Iris pigment epithelial cell (primary cell): ENCODE measurements around the gene TARBP1.
"Not testable (repeated sequence)": the region's sequence is repeated elsewhere in the genome, so short reads cannot be mapped to it uniquely, and the experiment has no call there.

ENCODE experiments used
- DNase-seq: peaks from one replicate; pipeline ENCODE4 v3.0.0-alpha.2; 2011; ENCODE audit warnings: low read depth

The TARBP1 gene

DNA sequence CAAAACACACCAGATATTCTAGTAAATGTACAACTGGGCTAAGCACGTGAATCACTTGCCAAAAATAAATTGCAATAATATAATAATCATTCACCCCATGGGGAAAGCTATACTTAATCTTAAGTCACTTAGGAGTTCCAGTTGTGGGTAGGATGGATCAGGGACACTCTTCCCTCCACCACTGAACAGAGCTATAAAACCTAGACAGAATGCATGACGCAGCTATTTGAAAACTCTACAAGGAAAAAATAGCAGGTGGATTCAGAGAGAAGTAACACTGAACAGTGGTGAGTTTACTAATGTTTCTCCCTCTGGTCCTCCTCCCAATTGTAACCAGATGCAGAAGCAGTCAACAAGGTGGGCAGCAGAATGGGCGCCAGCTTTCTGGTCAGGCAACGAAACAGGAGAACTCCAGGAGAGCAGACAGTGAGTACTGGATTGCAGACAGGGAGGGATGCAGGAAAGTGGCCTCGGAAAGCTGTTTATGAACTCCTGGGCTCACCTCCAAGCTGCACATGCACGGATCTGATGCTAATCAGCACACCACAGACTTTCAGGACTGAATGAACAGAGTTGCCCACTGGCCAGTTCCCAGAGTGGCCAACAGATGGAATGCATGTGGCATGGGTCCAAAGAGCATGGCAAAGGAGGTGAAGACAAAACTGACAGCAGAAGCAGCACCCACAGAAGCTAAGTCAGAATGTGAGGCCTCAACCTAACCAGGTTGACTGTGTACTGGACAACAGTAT, 41.4 kb downstream of the TARBP1 start:
- DNase-seq = no peak

DNA sequence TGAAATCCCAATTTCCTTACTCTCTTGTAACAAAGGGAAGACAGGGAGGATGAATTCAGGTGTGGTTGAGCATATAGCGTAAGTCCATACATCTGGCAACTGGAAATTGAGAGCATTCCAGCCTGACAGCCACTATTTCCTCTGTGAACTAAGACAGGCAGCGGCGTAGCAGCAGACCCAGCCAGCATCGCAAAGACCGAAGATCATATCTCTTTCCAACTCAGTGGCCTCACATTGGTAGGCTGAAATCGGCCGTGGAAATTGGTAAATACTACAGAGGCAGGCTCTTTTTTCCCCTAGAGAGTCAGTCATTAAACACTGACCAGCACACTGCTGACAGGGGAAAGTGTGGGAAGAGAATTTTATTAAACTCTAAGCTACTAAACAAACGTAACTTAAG, 43.4 kb downstream of the TARBP1 start:
- no peak for DNase-seq

DNA sequence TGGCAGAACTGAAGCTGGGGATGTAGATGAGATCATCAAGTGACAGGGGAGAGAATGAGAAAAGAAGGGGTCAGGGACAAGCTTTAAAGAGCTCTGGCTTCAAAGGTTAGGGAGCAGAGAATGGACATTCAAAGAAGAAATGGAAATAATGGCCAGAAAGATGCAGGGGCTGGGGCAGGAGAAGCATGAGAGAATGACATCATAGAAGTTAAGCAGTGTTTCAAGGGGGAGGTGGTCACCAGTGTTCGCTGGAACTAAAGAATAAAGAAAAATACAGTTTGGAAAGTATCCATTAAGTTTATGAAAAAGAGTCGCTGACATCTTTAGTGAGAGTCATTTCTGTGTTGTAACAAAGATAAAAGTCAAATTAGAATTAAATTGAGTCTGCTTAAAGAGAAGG, 44.3 kb downstream of the TARBP1 start:
- DNase-seq = no peak

DNA sequence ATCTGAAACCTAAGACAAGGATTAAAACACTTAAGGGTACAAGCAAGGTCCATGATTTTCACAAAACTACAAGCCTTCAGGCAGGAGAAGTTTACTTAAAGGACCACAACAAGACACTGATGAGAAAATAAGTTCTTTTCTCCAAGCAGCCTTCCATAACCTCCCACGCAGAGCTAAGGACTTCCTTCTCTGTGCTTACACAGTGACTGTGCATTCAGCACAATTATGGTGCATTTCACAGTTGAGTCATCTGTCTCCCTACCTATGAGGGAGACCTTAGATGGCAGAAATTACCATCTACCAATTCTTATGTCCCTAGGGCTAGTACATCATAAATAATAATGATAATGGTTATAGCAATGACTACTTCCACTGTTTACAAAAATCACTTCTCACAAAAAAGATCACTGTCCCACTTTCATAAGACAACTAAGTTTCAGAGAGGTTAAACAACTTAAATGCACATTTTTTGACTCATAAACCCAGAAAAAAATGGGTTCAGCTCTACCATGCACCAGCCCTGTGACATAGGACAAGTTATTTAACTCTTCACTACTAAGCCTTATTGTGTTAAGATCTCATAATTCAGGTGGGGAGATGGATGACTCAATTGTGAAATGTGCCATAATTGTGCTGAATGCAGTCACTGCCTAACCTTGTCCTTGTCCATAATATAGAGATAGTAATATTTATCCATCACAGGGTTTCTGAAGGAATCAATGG, 45.3 kb downstream of the TARBP1 start:
- peak; percentile 78 for DNase-seq

DNA sequence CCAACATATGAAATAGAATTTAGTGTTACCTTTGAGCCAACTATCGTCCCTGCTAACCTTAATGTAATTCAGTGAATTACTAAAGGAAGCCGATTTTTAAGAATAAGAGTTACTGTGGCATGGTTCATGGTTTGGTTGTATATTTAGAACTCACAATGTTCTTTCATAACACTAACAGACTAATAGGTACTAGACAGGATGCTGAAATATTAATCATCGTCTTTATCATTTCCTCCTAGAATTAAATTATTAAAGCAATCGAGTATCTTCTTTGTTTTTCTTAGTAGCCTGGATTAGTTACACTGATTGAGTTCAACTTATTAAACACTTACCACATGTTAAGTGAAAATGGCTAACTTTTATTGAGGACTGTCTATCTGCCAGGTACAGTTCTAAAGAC, 47.7 kb downstream of the TARBP1 start:
- DNase-seq = no peak

DNA sequence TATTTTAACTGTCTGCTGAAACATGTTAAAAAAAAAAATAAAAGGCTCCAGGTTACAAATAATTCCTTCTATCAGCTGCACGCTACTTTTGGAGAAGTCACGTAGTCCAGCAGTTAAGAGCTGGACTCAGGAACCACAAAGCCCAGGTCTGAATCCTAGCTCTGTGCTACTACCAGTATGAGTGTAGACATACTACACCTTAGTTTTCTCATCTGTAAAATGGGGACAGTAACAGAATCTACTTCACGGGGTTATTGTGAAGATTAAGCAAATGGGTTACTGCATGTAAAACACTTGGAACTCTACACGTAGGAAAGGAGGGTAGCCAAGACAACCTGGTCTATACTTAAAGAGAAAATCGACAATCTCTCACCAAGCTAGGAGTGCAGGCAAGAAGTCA, 48.3 kb downstream of the TARBP1 start:
- DNase-seq = no peak

DNA sequence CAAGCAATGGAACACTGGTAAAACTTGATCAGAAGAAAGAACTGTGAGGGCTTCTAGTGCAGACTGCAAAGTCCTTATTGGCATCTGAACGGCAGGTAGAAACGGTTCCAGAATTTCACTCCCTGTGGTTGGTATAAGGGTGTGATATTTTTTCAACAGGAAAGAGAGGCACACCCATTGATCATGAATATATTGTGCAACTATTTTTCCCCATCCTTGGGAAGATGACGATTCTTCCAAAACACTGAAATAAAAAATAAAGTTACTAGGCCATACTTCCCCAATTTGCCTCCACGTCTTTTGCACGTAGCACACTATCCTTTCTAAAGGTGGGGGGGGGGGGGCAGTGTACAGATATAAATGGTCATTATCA, 49.6 kb downstream of the TARBP1 start:
- no peak for DNase-seq

DNA sequence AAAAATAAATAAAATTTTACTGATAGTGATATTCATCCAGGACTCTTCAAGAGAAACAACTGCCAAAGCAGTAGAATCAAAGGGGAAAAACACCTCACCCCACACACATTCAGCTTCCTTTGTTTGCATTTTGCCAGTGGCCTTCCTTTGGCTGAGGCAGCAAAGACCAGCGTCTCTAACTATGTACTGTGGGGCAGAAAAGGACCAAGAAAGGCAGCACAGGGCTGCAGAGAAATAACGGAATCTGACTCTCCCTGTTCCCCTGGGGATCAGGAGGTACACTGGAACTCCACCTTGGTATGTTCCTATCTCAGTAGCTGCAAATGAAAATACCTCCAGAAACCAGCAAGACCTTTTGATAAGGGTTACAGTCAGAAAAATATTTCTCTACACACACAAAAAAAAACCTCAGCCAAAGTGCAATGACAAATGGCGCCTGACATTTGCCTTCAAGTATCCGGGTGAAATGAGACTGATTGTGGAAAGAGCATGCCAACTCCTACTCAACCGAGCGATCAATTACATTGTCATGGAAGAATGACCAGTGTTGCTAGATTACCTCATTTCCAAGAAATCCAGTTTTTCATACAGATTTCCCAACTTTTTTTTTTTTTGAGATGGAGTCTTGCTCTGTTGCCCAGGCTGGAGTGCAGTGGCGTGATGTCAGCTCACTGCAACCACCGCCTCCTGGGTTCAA, 50.9 kb downstream of the TARBP1 start:
- no peak for DNase-seq

DNA sequence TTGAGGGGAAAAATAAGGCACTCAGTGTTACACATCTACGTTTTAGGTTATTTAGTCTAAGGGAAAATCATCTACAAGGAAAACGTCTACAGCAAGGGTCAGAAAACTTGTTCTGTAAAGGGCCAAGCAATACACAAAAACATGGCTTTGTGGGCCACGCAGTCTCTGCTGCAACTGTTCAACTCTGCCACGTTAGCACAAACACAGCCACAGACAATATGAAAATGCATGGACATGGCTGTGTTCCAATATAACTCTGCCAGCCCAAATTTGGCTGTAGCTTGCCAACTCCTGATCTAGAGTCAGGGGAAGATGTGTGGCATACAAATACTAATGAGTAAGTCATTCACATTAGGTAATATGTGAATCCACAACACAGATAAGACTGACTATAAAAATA, 65.0 kb downstream of the TARBP1 start:
- DNase-seq = no peak

DNA sequence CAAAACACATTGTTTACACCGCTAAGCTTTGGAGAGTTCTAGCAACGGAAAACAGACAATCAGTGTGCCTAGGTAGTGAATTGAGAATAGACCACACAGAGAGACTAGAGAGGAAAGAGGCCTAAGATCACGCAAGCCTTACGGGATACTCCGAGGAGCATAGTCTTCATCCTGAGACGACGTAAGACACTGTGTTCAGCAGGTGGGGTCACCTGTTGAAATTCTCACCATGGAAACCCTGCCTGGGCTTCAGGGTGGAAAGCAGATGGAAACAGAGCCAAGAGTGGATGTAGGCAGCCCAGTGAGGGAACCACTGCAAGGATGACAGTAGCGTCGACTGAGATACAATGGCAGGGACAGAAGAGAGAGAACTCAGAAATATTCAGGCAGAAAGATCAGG, 65.5 kb downstream of the TARBP1 start:
- no peak for DNase-seq

DNA sequence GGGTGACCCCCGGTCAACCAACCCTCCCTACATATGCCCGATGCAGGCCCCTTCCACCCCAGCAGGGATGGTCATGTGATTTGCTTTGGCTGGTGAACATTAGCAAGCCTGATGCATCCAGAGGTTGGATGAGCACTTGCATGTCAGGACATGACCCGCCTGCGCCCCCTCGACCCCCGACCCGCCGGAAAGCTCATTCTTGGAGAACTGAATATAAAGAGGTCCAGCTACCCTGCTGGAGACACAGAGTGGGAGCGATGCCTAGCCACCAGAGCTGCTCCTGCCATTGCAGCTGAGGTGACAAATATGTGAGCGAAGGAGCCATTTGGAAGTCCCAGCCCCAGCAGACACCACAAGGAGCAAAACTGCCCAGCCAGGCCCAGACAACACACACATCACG, 66.1 kb downstream of the TARBP1 start:
- DNase-seq = no peak

DNA sequence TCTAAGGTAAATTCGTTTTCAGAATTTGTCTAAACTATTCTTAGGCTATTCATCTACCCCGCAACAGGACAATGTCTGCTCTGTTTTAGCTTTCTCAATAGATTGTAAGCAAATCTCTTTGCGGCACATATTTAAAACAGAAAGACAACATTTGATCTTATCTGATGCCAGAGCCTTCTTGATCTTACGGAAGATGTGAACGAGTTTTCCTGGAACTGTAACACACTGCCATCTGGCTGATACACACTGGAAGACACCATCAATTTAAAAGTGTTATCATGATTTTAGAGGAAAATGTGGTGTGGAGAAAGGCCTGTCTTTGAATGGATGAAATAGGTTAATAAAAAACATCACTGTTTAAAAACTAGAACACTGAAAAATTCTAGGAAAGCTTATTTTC, 69.7 kb downstream of the TARBP1 start:
- DNase-seq = peak; percentile 37

DNA sequence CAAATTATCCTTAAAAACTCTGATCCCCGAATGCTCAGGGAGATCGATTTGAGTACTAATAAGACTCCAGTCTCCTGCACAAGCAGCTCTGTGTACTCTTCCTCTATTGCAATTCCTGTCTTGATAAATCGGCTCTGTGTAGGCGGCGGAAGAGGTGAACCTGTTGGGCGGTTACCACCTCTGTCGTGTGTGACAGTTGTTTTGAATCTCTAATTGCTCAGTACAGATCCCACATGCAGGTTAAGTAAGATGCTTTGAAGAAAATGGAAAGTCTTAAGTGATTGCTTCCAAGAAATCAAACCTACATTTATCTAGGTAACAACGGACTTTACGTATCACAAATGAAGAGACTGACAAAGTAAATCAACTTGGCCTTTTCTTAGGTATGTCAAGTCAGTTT, 70.2 kb downstream of the TARBP1 start:
- DNase-seq = no peak

DNA sequence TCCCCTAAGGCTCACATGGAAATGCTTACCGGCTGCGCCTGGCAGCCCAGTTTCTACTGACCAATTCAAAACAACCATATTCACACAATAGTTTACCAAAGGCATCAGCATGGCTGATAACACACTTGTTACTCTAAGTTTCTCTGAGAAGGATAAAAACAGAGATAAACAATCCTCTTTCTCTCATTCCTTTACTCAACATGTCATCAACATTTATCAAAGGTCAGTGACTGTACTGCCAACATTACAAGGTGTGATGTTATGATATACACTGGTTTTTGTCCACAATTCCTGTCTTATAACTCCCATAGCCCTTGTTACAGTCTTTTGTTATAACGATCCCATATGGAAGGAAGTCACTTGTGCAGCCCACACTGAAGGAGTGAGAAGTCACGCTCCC, 72.1 kb downstream of the TARBP1 start:
- no peak for DNase-seq

DNA sequence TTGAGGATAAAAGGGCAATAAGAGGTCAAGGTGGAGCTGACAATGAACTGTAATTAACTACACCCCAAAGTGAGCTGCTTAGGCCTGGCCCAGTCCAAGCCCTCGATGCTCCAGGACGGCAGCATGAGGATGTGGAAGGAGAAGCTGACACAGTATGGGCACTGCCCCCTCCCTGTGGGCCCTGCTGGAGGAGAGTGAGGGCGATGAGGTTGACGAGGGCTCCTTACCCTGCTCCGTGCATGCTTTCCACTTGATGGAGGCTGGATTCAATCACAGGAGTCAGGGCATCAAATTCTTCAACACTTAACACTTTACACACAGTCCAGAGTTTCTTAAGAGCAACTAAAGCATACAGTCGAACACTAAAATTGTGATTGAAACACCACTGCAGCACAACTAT, 73.3 kb downstream of the TARBP1 start:
- DNase-seq = no peak

DNA sequence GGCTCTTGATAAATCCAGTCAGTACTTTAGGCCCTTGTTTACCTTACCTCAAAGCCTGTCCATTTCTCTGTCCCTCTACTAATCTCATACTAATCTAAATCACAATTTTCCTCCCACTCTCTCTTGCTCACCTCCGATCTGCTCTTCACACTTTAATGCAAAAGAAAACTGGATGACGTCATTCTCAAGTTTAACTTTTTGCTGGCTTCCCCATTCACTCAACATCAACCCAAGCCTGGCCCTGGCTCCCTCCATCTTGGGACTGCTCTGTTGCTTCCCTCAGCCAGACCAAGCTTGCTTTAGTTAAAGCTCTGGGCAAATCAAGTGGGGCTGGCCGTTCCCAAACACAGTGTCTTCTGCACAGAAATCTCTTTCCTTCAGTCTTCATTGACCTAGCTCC, 76.0 kb downstream of the TARBP1 start:
- DNase-seq = no peak

DNA sequence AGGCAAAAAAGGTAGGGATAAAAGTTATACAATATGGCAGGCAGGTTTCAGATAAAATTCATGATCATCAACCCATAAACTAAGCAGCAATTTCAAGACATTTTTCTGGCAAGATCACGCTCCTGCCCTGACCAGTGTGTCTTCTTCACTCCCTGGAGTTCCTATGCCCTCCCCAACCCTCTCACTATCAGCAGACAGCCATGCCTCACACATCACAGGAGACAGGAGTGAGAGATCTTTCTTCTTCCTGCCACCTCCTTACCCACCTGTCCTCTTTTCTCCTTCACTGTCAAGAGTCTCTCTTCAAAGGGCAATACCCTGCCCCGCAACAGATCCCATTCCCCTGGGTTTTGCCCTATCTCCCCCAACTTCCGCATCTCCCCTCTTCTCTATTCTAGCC, 77.3 kb downstream of the TARBP1 start:
- no peak for DNase-seq

DNA sequence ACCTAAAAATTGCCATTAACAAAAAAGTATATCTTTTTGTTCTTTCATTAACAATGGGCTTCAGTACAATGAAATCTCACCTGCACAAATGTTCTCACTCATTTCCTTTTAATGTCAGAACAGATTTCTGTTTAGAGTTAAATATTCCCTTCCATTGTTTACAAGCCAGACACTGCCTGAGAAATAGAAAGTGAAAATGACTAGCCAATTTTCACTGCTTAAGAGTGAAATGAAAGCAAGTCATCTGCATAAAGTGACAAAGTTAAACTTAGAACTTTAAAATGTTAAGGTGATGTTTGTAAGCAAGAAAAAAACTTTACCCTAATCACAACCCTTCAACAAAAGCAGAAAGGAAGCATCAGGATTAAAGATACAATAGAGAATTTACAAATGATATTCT, 78.2 kb downstream of the TARBP1 start:
- peak; percentile 46 for DNase-seq

DNA sequence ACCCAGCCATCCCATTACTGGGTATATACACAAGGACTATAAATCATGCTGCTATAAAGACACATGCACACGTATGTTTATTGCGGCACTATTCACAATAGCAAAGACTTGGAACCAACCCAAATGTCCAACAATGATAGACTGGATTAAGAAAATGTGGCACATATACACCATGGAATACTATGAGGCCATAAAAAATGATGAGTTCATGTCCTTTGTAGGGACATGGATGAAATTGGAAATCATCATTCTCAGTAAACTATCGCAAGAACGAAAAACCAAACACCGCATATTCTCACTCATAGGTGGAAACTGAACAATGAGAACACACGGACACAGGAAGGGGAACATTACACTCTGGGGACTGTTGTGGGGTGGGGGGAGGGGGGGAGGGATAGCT, 79.5 kb downstream of the TARBP1 start:
- not testable (repeated sequence) for DNase-seq

DNA sequence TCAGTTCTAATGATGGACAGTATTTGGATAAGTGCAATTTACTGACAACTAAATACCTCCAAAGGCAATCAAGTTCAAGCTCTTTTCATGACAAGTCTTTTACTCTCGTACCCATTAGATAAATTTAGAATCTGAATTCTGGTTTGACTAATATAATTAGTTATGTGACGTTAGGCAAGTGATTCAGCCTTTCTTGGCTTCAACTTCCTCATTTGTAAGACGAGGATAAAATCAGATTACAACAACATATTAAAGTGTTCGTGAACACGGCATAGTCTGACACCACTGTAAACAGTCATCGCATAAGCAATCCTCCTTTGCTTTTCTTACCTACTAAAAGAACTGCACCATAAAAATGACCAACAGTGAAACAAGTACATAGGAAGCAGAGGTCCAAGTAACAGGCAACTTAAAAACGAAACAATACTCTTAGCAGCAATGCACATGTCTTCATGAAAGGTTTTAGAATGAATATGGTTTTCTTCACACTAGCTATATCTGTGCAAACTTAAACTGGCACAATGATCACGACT, 80.1 kb downstream of the TARBP1 start:
- peak; percentile 51 for DNase-seq

DNA sequence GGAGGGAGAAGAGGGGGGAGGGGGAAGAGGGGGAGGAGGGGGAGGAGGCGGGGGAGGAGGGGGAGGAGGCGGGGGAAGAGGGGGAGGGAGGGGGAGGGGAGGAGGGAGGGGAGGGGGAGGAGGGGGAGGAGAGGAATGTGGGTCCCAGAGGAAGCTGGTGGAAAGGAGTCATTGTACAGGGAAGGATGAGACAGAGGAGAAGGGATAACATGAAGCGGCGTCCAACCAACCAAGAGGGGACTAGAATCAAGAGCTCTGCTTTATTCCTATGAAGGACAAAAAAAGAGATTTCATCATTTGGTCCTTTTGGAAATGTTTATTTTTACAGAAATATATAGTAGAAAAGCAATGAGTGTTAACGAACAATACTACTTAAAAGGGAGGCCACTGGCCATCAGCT, 81.2 kb downstream of the TARBP1 start:
- DNase-seq = no peak

DNA sequence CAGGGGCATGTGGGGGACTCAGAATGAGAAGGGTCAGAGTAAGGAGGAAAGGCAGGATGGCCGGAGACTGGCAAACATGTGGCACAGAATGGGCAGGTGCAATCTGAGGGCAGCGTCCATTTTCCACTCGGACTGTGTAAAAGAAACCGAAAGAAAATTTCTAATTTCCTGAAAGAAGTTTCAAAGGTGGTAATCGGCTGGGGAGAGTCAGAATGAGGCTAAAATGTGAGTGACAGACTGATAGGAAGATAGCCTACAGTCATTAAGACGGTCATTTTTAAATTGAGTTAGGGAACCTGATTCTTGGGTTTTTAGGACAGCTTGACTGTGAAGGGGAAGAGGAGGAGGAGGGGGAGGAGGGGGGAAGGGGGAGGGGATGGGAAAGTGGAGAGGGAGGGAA, 82.1 kb downstream of the TARBP1 start:
- DNase-seq = no peak

DNA sequence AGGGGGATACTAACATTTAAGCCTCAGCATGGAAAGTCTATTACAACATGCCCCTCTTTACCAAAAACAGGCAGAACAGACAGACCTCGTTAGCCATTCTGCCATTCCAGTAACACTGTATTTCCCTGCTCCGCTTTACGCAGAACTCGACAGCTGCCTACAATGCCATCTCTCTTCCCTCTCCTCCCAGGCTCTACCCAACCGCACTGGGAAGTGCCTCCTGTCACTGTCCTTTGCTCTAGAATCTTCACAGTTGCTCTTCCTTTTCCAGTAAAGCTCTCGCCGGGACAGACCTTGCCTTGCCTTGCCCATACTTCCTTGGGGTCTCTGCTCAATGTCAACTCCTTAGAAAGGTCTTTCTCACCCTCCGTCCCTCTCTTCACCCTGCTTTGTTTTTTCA, 82.9 kb downstream of the TARBP1 start:
- no peak for DNase-seq
